NCI-H2029 treated with DMSO at 0.1 percent for 48 hours (cell line): Measurements from ENCODE around the gene MSL1.

Experiments
- DNase-seq: peaks from one replicate; lab custom pipeline; 2025; lab: John Stamatoyannopoulos, UW

Gene MSL1

GRCh38 chr17:40174514-40174913 lies 52.7 kb downstream of the MSL1 start:
- DNase-seq, result no peak

GRCh38 chr17:40175928-40176753 lies 54.4 kb downstream of the MSL1 start:
- DNase-seq, result no peak

- DNase-seq, result peak; percentile 11
Observed at GRCh38 chr17:40176754-40177110, 55.0 kb downstream of the MSL1 start.

GRCh38 chr17:40177275-40177874 lies 55.6 kb downstream of the MSL1 start, which contains the start of gene RAPGEFL1:
RAPGEFL1 (plus strand) TSS chr17:40177470; CDS start chr17:40177862, 392 bp downstream.
- peak; percentile 10 for DNase-seq

- no peak for DNase-seq
Observed at GRCh38 chr17:40178021-40178601, 56.3 kb downstream of the MSL1 start.

- DNase-seq, result no peak
Observed at GRCh38 chr17:40178660-40179059, 56.9 kb downstream of the MSL1 start.

GRCh38 chr17:40179923-40180659 lies 58.3 kb downstream of the MSL1 start:
- no peak for DNase-seq

GRCh38 chr17:40180694-40181093 lies 58.9 kb downstream of the MSL1 start:
- no peak for DNase-seq

- DNase-seq, result no peak
Observed at GRCh38 chr17:40181205-40181604, 59.4 kb downstream of the MSL1 start.

GRCh38 chr17:40182606-40183005 lies 60.8 kb downstream of the MSL1 start:
- no peak for DNase-seq
